ENCODE results near the gene CDH2.

DNA sequence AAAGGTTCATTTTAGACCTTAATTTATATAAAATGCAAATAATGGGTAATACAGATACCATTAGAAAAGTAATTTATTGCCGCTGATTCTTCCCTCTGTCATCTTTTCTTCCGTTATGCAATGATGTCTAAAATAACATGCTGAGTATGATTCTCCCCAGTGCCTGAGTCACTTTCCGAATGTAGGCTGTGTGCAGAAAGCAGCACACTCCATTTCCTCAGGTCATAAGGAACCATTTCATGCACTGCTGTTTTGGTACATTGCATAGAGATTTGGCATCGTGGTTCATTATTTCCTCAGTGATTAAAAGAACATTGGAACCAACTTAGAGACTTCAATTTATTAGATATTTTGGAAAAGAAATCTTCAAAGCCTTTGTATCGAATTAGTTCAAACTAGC, 173.5 kb downstream of the CDH2 start:
- TF ChIP-seq, protein P1, sequence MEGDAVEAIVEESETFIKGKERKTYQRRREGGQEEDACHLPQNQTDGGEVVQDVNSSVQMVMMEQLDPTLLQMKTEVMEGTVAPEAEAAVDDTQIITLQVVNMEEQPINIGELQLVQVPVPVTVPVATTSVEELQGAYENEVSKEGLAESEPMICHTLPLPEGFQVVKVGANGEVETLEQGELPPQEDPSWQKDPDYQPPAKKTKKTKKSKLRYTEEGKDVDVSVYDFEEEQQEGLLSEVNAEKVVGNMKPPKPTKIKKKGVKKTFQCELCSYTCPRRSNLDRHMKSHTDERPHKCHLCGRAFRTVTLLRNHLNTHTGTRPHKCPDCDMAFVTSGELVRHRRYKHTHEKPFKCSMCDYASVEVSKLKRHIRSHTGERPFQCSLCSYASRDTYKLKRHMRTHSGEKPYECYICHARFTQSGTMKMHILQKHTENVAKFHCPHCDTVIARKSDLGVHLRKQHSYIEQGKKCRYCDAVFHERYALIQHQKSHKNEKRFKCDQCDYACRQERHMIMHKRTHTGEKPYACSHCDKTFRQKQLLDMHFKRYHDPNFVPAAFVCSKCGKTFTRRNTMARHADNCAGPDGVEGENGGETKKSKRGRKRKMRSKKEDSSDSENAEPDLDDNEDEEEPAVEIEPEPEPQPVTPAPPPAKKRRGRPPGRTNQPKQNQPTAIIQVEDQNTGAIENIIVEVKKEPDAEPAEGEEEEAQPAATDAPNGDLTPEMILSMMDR (IDR thresholded peaks at IDR 0.05): no peak
- no peak for TF ChIP-seq POLR2A (IDR thresholded peaks at IDR 0.05)

Data from suprapubic skin (tissue), 3 donors.